Thoracic aorta (tissue), 2 donors: Measurements from ENCODE around the gene CDH20. TPM values are rescaled to one million over a fixed set of nuclear protein-coding genes. Genes with fewer than 3 reads are reported as not detected.

Experiments used
- ATAC-seq: fragments of 150-250 bp; one replicate; pipeline ENCODE4 v1.8.0; 2017; ENCODE audit warnings: low read depth; ENCODE audit not compliant: insufficient number of reproducible peaks, low FRiP score
- DNase-seq: peaks from one replicate; pipeline ENCODE4 v3.0.0-alpha.2; 2020; ENCODE audit warnings: low spot score
- H3K27ac ChIP-seq, 2 donors: fragments of 200-600 bp; sonication (generic); 1 replicate in 1 of 2; 2 replicates in 1 of 2; pipeline ENCODE4 v1.5.1; 2016; ENCODE audit warnings: mild to moderate bottlenecking in 2 of 2, moderate library complexity in 2 of 2
- H3K27me3 ChIP-seq: fragments of 200-600 bp; sonication (generic); replicated peaks from 2 replicates; pipeline ENCODE4 v1.6.0; 2016; ENCODE audit warnings: mild to moderate bottlenecking; ENCODE audit not compliant: insufficient read depth
- H3K36me3 ChIP-seq: fragments of 200-600 bp; sonication (generic); one replicate; pipeline ENCODE4 v1.5.1; 2016
- H3K4me1 ChIP-seq, 2 donors: fragments of 200-600 bp; sonication (generic); 1 replicate in 1 of 2; 2 replicates in 1 of 2; pipeline versions ENCODE4 v1.5.1 to v1.6.0; 2016; ENCODE audit warnings: low read depth in 2 of 2, mild to moderate bottlenecking in 1 of 2; ENCODE audit not compliant: control insufficient read depth in 1 of 2
- H3K4me3 ChIP-seq: fragments of 200-600 bp; sonication (generic); 2 replicates; pipeline ENCODE4 v1.5.1; 2016; ENCODE audit warnings: mild to moderate bottlenecking
- H3K9me3 ChIP-seq: fragments of 200-600 bp; sonication (generic); 2 replicates; pipeline ENCODE4 v1.5.1; 2016
- CTCF ChIP-seq: fragments of 200-600 bp; sonication (generic); IDR thresholded peaks from one replicate; pipeline ENCODE4 v1.5.1; 2019; ENCODE audit warnings: antibody characterized with exemption
- total RNA-seq, 2 donors: library from RNA; depleted of rRNA; stranded (reverse); fragments of >200 nt; gene quantifications; one replicate each; pipeline versions ENCODE4 v1.1.0 to v1.2.3, GENCODE V29; 2016

The CDH20 gene
- total RNA-seq, 2 donors from 2014 or later: 0.54 TPM; not detected in 1

GRCh38 chr18:61398961-61399705, 65.9 kb downstream of the CDH20 start:
- no peaks in the 10 kb centered on the region for H3K9me3 ChIP-seq
- no peaks in the 10 kb centered on the region for H3K4me1 ChIP-seq
- no peak for ATAC-seq
- no peak for TF ChIP-seq CTCF
- no peak overlapping the region for H3K27ac ChIP-seq
- no peak overlapping the region for H3K4me3 ChIP-seq
- no peaks in the 10 kb centered on the region for H3K36me3 ChIP-seq
- DNase-seq: no peak
- H3K27me3 ChIP-seq: no peaks in the 10 kb centered on the region

- ATAC-seq (no peak), DNase-seq (no peak)
- no peaks in the 10 kb centered on the region for H3K36me3 ChIP-seq
- no peaks in the 10 kb centered on the region for H3K27me3 ChIP-seq
- TF ChIP-seq CTCF: no peak
- H3K4me1 ChIP-seq: no peaks in the 10 kb centered on the region
- H3K4me3 ChIP-seq: no peak overlapping the region
- H3K27ac ChIP-seq: no peak overlapping the region
- no peaks in the 10 kb centered on the region for H3K9me3 ChIP-seq
Measured at GRCh38 chr18:61400016-61400635, 66.9 kb downstream of the CDH20 start.

GRCh38 chr18:61400716-61401115, 67.5 kb downstream of the CDH20 start:
- no peak for TF ChIP-seq CTCF
- Histone ChIP-seq H3K27me3 (no peaks in the 10 kb centered on the region), H3K4me3 (no peak overlapping the region), H3K4me1 (no peaks in the 10 kb centered on the region), H3K9me3 (no peaks in the 10 kb centered on the region), H3K27ac (no peak overlapping the region), H3K36me3 (no peaks in the 10 kb centered on the region)
- DNase-seq: no peak
- ATAC-seq: no peak

GRCh38 chr18:61402726-61403125, 69.5 kb downstream of the CDH20 start:
- Histone ChIP-seq H3K4me1 (no peaks in the 10 kb centered on the region), H3K27me3 (no peaks in the 10 kb centered on the region), H3K27ac (no peak overlapping the region), H3K36me3 (no peaks in the 10 kb centered on the region), H3K9me3 (no peaks in the 10 kb centered on the region), H3K4me3 (no peak overlapping the region)
- no peak for TF ChIP-seq CTCF
- ATAC-seq: no peak
- no peak for DNase-seq

- H3K27ac ChIP-seq: no peak overlapping the region
- no peak for DNase-seq
- TF ChIP-seq CTCF: no peak
- H3K4me3 ChIP-seq: no peak overlapping the region
- no peaks in the 10 kb centered on the region for H3K27me3 ChIP-seq
- H3K4me1 ChIP-seq: no peaks in the 10 kb centered on the region
- no peaks in the 10 kb centered on the region for H3K36me3 ChIP-seq
- H3K9me3 ChIP-seq: no peaks in the 10 kb centered on the region
- no peak for ATAC-seq
Measured at GRCh38 chr18:61413396-61413795, 80.2 kb downstream of the CDH20 start.
